Thyroid gland (tissue), 4 donors: ENCODE results near the gene PARM1. TPM values are rescaled to one million over a fixed set of nuclear protein-coding genes. Genes with fewer than 3 reads are reported as not detected.

Source experiments
- DNase-seq, 2 donors: peaks; one replicate each; pipeline ENCODE4 v3.0.0-alpha.2; 2019
- H3K27ac ChIP-seq, 3 donors: fragments of 200-600 bp; sonication (generic); 1 replicate in 2 of 3; 2 replicates in 1 of 3; pipeline ENCODE4 v1.5.1; 2016 to 2019; ENCODE audit warnings: mild to moderate bottlenecking in 1 of 3, moderate library complexity in 1 of 3
- H3K27me3 ChIP-seq: fragments of 200-600 bp; sonication (generic); one replicate; pipeline ENCODE4 v1.5.1; 2019
- H3K36me3 ChIP-seq, 2 donors: fragments of 200-600 bp; sonication (generic); one replicate each; pipeline ENCODE4 v1.5.1; 2016 to 2019
- H3K4me1 ChIP-seq, 2 donors: fragments of 200-600 bp; sonication (generic); one replicate each; pipeline ENCODE4 v1.5.1; 2017 to 2019
- H3K4me3 ChIP-seq, 3 donors: fragments of 200-600 bp; sonication (generic); replicated peaks in 1 of 3; 1 replicate in 2 of 3; 2 replicates in 1 of 3; pipeline ENCODE4 v1.5.1; 2016; ENCODE audit warnings: mild to moderate bottlenecking in 1 of 3
- H3K9me3 ChIP-seq: fragments of 200-600 bp; sonication (generic); one replicate; pipeline ENCODE4 v1.5.1; 2017
- CTCF ChIP-seq, 6 experiments: fragments of 200-600 bp in 3 of 6; fragments of 450-650 bp in 3 of 6; sonication (generic) in 3 of 6; IDR thresholded peaks; one replicate each; pipeline ENCODE4 v1.5.1; 2016 to 2019; ENCODE audit warnings: antibody characterized with exemption in 6 of 6, mild to moderate bottlenecking in 2 of 6, inconsistent platforms in 1 of 6, moderate library complexity in 1 of 6
- POLR2A ChIP-seq, 2 donors: fragments of 450-650 bp; IDR thresholded peaks; one replicate each; pipeline ENCODE4 v1.6.1; 2017; ENCODE audit warnings: antibody characterized with exemption in 2 of 2, mild to moderate bottlenecking in 2 of 2, moderate library complexity in 1 of 2
- WGBS, 2 donors: methylation state at CpG; one replicate each; pipeline ENCODE4 v1.1.5; 2017; 5-methylcytosine and 5-hydroxymethylcytosine counted together
- intact Hi-C: fragments of 100-400 bp; cut with DNase I; formaldehyde crosslinking; loops from one replicate; pipeline ENCODE4 v1.15.1; 2023
- total RNA-seq, 4 donors: library from RNA; depleted of rRNA; stranded (reverse); fragments of >200 nt; gene quantifications; one replicate each; pipeline ENCODE4 v1.2.3, GENCODE V29; 2016

The PARM1 gene
- total RNA-seq, 4 donors from 2014 or later, result 319 to 575 (median 470) TPM

GRCh38 chr4:74999714-75000309 lies 66.9 kb downstream of the PARM1 start:
- no peak for DNase-seq
- TF ChIP-seq POLR2A (IDR thresholded peaks at IDR 0.05) (no peak), CTCF (IDR thresholded peaks at IDR 0.05) (no peak)
- peaks cover 15 to 31% of the 10 kb centered on the region in 2 donors for H3K4me1 ChIP-seq
- WGBS, 2 donors, result 82 to 87% methylated on average over 6 of the region's 6 CpGs
- H3K36me3 ChIP-seq, result no peaks in the 10 kb centered on the region
- H3K27ac ChIP-seq, result no peak overlapping the region
- no peak overlapping the region for H3K4me3 ChIP-seq
- intact Hi-C loops, result no loop called here
- H3K9me3 ChIP-seq, result no peaks in the 10 kb centered on the region
- no peaks in the 10 kb centered on the region for H3K27me3 ChIP-seq

- Histone ChIP-seq H3K27ac (peak overlapping the region in 2 of 3 donors; percentile 16 to 63), H3K27me3 (no peaks in the 10 kb centered on the region), H3K36me3 (no peaks in the 10 kb centered on the region), H3K4me1 (peaks cover 21 to 33% of the 10 kb centered on the region in 2 donors), H3K9me3 (no peaks in the 10 kb centered on the region), H3K4me3 (no peak overlapping the region)
- DNase-seq, result no peak
- WGBS, 2 donors, result 80 to 85% methylated on average over 2 of the region's 2 CpGs
- intact Hi-C loops, result no loop called here
- TF ChIP-seq POLR2A (IDR thresholded peaks at IDR 0.05), result no peak
- TF ChIP-seq CTCF (IDR thresholded peaks at IDR 0.05), result no peak
These were observed 69.0 kb downstream of the PARM1 start for GRCh38 chr4:75001871-75002270.

GRCh38 chr4:75002381-75002780 lies 69.5 kb downstream of the PARM1 start:
- no peak overlapping the region for H3K4me3 ChIP-seq
- no peaks in the 10 kb centered on the region for H3K36me3 ChIP-seq
- WGBS, 2 donors, result 89 to 99% methylated on average over 2 of the region's 2 CpGs
- peaks cover 21 to 33% of the 10 kb centered on the region in 2 donors for H3K4me1 ChIP-seq
- H3K9me3 ChIP-seq, result no peaks in the 10 kb centered on the region
- peak overlapping the region in 2 of 3 donors; percentile 16 to 63 for H3K27ac ChIP-seq
- TF ChIP-seq POLR2A (IDR thresholded peaks at IDR 0.05) (no peak), CTCF (IDR thresholded peaks at IDR 0.05) (no peak)
- no peak for DNase-seq
- intact Hi-C loops, result no loop called here
- no peaks in the 10 kb centered on the region for H3K27me3 ChIP-seq

DNA sequence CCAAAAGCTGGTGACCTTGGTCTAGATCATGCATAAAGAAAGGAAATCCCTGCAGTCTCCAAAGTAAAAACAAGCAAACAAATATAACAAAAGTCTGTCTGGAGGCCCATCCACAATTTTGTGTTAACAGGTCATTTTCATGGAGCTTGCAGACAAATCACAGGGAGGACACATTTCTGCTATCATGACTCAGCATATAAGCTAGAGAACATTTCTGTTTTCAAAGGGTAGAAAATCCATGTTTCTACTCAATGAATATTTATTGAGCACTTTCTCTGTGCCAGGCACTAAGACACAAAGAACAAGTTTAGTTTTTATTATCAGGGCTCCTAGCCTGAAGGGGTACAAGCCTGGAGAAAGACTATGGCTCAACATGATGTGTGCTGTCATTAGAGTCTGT lies 71.1 kb downstream of the PARM1 start:
- intact Hi-C loops, result no loop called here
- no peak for TF ChIP-seq CTCF (IDR thresholded peaks at IDR 0.05)
- TF ChIP-seq POLR2A (IDR thresholded peaks at IDR 0.05), result no peak
- no peak for DNase-seq
- peaks cover 21 to 33% of the 10 kb centered on the region in 2 donors for H3K4me1 ChIP-seq
- no peak overlapping the region for H3K4me3 ChIP-seq
- H3K36me3 ChIP-seq, result no peaks in the 10 kb centered on the region
- H3K27ac ChIP-seq, result peak overlapping the region; percentile 62 to 78 (median 63)
- no peaks in the 10 kb centered on the region for H3K27me3 ChIP-seq
- no peaks in the 10 kb centered on the region for H3K9me3 ChIP-seq

DNA sequence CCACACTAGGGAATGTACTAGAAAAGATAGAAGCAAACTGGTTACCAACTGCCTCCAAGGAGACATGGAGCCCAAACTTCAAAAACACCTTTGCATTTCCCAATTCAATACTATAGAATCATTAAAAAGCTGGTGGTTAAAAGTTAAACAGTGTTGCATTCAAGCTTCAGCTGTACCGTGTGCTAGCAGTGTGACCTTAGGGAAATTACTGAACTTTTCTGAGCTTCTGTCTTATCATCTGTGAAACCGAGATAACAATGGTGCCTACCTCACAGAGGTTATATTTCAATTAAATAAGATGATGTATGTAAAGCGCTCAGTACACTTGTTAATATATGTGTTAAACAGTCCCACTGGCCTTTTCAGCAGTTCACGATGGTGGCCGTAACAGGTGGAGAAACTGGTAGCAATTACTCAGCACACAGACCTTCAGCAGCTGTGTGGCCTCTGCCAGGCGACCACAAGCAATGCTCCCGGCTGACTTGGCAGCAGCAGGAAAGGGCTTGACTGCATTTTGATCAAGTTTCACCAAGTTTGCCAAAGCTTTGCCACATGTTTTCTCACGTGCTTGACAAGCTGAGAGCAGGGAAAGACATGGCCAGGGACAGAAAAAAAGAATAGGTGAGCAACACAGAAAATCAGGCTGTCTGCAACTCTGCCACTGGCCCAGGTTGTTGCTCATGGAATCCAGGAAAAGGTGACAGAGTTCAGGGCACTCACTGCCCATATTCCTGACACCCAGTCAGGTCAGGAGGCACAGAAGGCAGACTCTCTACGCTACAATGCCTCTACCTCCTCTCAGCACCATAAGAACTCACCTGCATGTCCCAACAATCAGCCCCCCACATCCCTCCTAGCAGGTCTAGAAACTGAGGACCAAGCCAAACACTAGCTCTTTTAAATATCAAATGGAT lies 72.1 kb downstream of the PARM1 start:
- no peaks in the 10 kb centered on the region for H3K27me3 ChIP-seq
- no peak overlapping the region for H3K4me3 ChIP-seq
- H3K9me3 ChIP-seq, result no peaks in the 10 kb centered on the region
- peak overlapping the region; percentile 62 to 78 (median 63) for H3K27ac ChIP-seq
- no peak for TF ChIP-seq CTCF (IDR thresholded peaks at IDR 0.05)
- peak in 1 of 2 donors; percentile 40 for TF ChIP-seq POLR2A (IDR thresholded peaks at IDR 0.05)
- no peaks in the 10 kb centered on the region for H3K36me3 ChIP-seq
- intact Hi-C loops, result no loop called here
- 55 to 63% methylated on average over 9 of the region's 9 CpGs for WGBS, 2 donors
- peaks cover 21 to 33% of the 10 kb centered on the region in 2 donors for H3K4me1 ChIP-seq
- DNase-seq, result peak; percentile 80 to 84
